MM.1S (cell line): ENCODE measurements around the gene SMC3.

Experiments used
- EZH2 ChIP-seq: fragments of 300-600 bp; sonication (generic); optimal IDR thresholded peaks from 2 replicates; pipeline ENCODE3; 2017; ENCODE audit warnings: low read depth, mild to moderate bottlenecking, antibody characterized with exemption, low read length, mixed read lengths
- TF ChIP-seq, protein P1 (sequence below): fragments of 300-600 bp; sonication (generic); IDR thresholded peaks from 2 replicates; pipeline ENCODE4 v1.5.1; 2016; ENCODE audit warnings: antibody characterized with exemption, low read length, mixed read lengths

- TF ChIP-seq, protein P1, sequence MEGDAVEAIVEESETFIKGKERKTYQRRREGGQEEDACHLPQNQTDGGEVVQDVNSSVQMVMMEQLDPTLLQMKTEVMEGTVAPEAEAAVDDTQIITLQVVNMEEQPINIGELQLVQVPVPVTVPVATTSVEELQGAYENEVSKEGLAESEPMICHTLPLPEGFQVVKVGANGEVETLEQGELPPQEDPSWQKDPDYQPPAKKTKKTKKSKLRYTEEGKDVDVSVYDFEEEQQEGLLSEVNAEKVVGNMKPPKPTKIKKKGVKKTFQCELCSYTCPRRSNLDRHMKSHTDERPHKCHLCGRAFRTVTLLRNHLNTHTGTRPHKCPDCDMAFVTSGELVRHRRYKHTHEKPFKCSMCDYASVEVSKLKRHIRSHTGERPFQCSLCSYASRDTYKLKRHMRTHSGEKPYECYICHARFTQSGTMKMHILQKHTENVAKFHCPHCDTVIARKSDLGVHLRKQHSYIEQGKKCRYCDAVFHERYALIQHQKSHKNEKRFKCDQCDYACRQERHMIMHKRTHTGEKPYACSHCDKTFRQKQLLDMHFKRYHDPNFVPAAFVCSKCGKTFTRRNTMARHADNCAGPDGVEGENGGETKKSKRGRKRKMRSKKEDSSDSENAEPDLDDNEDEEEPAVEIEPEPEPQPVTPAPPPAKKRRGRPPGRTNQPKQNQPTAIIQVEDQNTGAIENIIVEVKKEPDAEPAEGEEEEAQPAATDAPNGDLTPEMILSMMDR = no peak
- TF ChIP-seq EZH2 = no peak
Measured at GRCh38 chr10:110534571-110534970, 32.9 kb upstream of the SMC3 start.
